ENCODE measurements around the gene LTB. TPM values are rescaled to one million over a fixed set of nuclear protein-coding genes. Genes with fewer than 3 reads are reported as not detected.

LTB gene
- polyA plus RNA-seq, 1 donor from 2014 or later: not detected

- Histone ChIP-seq H3K9me2 (ENCODE audit: insufficient read depth, low read length) (no peaks in the 10 kb centered on the region), H3K27me3 (ENCODE audit: insufficient read depth, low read depth, low read length) (no peaks in the 10 kb centered on the region), H3K79me2 (replicated peaks; ENCODE audit: insufficient read depth, low read length) (no peaks in the 10 kb centered on the region), H2AFZ (ENCODE audit: low read depth, low read length) (no peak overlapping the region), H3K4me2 (ENCODE audit: low read length) (no peak overlapping the region), H4K20me1 (ENCODE audit: insufficient read depth) (no peaks in the 10 kb centered on the region), H3K9me3 (ENCODE audit: low read length) (no peaks in the 10 kb centered on the region), H3F3A (ENCODE audit: insufficient read depth, low read length, poor library complexity, severe bottlenecking) (no peaks in the 10 kb centered on the region), H3K27ac (ENCODE audit: low read length) (no peak overlapping the region), H3K36me3 (ENCODE audit: insufficient read depth, low read length) (no peaks in the 10 kb centered on the region), H3K4me3 (ENCODE audit: low read length) (no peak overlapping the region), H3K9ac (ENCODE audit: low read length) (no peak overlapping the region)
- TF ChIP-seq MXI1 (conservative IDR thresholded peaks at IDR 0.05; ENCODE audit: poor library complexity, severe bottlenecking) (no peak), RAD21 (conservative IDR thresholded peaks at IDR 0.05) (no peak), EZH2 (IDR thresholded peaks at IDR 0.05; ENCODE audit: borderline replicate concordance, insufficient read depth, low read length, poor library complexity, severe bottlenecking) (no peak)
These were observed 8.8 kb downstream of the LTB start for GRCh38 chr6:31573239-31574105.

- no peaks in the 10 kb centered on the region for H3K79me2 ChIP-seq (replicated peaks; ENCODE audit: insufficient read depth, low read length)
- no peaks in the 10 kb centered on the region for H3K9me3 ChIP-seq (ENCODE audit: low read length)
- H3K4me3 ChIP-seq (ENCODE audit: low read length): no peak within 1 kb of the TSS
- H3K9me2 ChIP-seq (ENCODE audit: insufficient read depth, low read length): no peaks in the 10 kb centered on the region
- TF ChIP-seq EP300 (conservative IDR thresholded peaks at IDR 0.05; ENCODE audit: poor library complexity, severe bottlenecking): no peak
- no peak for TF ChIP-seq POLR2AphosphoS5 (IDR thresholded peaks at IDR 0.05)
- no peak for TF ChIP-seq REST (IDR thresholded peaks at IDR 0.05; ENCODE audit: borderline replicate concordance)
- no peak for TF ChIP-seq CTCF (IDR thresholded peaks at IDR 0.05; ENCODE audit: poor library complexity, severe bottlenecking)
- no peak for TF ChIP-seq RAD21 (conservative IDR thresholded peaks at IDR 0.05)
- no peak for TF ChIP-seq EZH2 (IDR thresholded peaks at IDR 0.05; ENCODE audit: borderline replicate concordance, insufficient read depth, low read length, poor library complexity, severe bottlenecking)
- no peak for TF ChIP-seq SMC3 (conservative IDR thresholded peaks at IDR 0.05; ENCODE audit: poor library complexity)
- no peak for TF ChIP-seq TAF1 (IDR thresholded peaks at IDR 0.05; ENCODE audit: low read depth)
- no peak for TF ChIP-seq MXI1 (conservative IDR thresholded peaks at IDR 0.05; ENCODE audit: poor library complexity, severe bottlenecking)
- no peaks in the 10 kb centered on the region for H3F3A ChIP-seq (ENCODE audit: insufficient read depth, low read length, poor library complexity, severe bottlenecking)
- H4K20me1 ChIP-seq (ENCODE audit: insufficient read depth): no peaks in the 10 kb centered on the region
- H3K4me2 ChIP-seq (ENCODE audit: low read length): no peak within 1 kb of the TSS
- H3K36me3 ChIP-seq (ENCODE audit: insufficient read depth, low read length): no peaks in the 10 kb centered on the region
- no peak within 1 kb of the TSS for H2AFZ ChIP-seq (ENCODE audit: low read depth, low read length)
- H3K27ac ChIP-seq (ENCODE audit: low read length): no peak within 1 kb of the TSS
- H3K27me3 ChIP-seq (ENCODE audit: insufficient read depth, low read depth, low read length): no peaks in the 10 kb centered on the region
- H3K9ac ChIP-seq (ENCODE audit: low read length): no peak within 1 kb of the TSS
These were observed 9.9 kb downstream of the LTB start, which contains the start of gene LTA for GRCh38 chr6:31572041-31572911. Gene LTA, plus strand, starts transcription at chr6:31572289. Its CDS starts 454 bp downstream, at chr6:31572743.
